GM12874 (cell line): Measurements from ENCODE around the gene NECAB3.

ENCODE experiments used
- CTCF ChIP-seq: IDR thresholded peaks from 2 replicates; pipeline ENCODE4 v1.5.1; 2011; ENCODE audit warnings: low read depth, mild to moderate bottlenecking, control low read depth, low read length, moderate library complexity; ENCODE audit not compliant: insufficient read depth

NECAB3 gene

GRCh38 chr20:33627577-33628216, 46.5 kb downstream of the NECAB3 start:
- TF ChIP-seq CTCF, result no peak

- no peak for TF ChIP-seq CTCF
Measured at GRCh38 chr20:33626190-33626589, 48.0 kb downstream of the NECAB3 start.

GRCh38 chr20:33624399-33624798, 49.8 kb downstream of the NECAB3 start:
- TF ChIP-seq CTCF, result no peak

- no peak for TF ChIP-seq CTCF
Measured at GRCh38 chr20:33622705-33623365, 51.4 kb downstream of the NECAB3 start.

GRCh38 chr20:33621717-33622400, 52.4 kb downstream of the NECAB3 start:
- no peak for TF ChIP-seq CTCF

- no peak for TF ChIP-seq CTCF
Measured at GRCh38 chr20:33612001-33612400, 62.2 kb downstream of the NECAB3 start.

GRCh38 chr20:33611106-33611505, 63.1 kb downstream of the NECAB3 start:
- TF ChIP-seq CTCF, result no peak
